NK-92 (cell line): ENCODE data around the gene ARSG.
A peak's percentile ranks its signal among the peaks of the same experiment; 100 is the strongest.
"Not testable (repeated sequence)": the region's sequence is repeated elsewhere in the genome, so short reads cannot be mapped to it uniquely, and the experiment has no call there.

ENCODE experiments used
- DNase-seq: peaks from one replicate; lab custom pipeline; 2025; ENCODE audit not compliant: unreplicated experiment; lab: John Stamatoyannopoulos, UW

The ARSG gene

DNA sequence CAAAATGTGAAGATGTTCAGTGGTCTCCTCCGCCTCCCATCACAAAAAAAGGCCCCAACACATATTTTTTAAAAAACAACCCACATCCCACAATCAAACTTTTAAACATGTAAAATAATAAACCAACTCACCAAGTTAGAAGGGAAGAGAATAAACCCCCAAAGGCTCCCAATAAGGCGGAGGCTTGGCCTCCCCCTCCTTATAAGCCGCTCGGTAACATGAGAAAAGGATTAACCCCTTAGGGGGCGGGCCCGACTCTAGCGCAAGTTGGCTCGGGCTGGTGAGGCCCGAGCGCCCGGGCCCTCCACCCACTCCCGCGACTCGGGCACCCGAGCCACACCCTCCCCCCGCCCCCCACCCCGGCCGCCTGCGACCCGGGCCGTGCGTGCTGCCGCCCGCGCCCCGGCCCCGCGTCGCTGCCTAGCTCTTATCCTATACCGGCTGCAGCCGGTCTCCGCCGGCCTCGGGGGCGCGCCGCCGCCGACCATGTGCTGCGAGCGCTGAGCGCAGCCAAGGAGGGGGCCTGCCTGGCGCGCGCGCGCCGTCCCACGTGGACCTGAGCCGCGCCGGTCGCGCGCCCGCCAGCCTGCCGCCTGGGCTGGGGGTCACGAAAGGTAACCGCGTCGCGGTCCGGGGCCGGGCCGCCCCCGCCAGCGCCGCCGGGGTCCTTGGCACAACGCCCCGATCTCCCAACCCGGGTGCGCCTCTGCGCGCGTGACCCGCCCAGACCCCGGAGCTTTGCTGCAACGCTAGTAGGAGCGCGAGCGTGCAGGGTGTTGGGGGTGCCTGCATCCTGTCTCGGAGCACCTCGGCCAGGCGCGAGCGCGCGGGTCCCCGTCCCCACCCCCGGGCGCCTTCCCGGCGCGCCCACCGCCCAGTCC is at the start of gene ARSG, which contains the start of gene SLC16A6:
Gene ARSG, plus strand, starts transcription at position 541 of the 881 bp plus-strand sequence. CDS start 15,999 bp downstream, outside the sequence.
Gene SLC16A6, minus strand, starts transcription at position 173 of the 881 bp plus-strand sequence. CDS start 12,807 bp downstream, outside the sequence.
- no peak for DNase-seq

DNA sequence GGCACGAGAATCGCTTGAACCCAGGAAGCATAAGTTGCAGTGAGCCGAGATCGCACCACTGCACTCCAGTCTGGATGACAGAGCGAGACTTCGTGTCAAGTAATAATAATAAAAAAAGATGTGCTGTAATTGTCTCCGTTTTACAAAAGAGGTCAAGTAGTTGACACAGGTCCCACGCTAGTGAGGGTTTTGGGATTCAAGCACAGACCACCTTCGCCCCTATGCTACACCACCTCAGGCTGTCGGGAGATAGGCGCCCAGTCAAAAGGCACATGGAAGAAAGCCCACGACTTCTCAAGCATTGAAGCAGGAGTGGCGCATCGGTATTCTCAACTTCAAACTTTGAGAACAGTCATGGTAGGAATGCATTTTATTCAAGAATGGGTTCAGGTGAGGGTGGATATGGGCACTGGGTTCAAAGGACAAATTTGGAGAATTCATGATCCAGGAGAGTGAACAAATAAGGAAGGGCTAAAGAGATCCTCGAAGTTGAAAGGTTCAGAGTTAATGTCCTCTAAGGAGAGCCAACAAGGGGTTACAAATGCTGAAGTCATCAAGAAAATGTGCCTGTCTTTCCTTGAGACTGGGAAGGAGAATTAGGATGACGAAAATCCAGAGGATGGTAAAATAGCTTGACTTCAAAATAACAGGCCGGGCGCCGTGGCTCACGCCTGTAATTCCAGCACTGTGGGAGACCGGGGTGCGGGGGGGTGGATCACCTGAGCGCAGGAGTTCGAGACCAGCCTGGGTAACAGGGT is 44.8 kb upstream of the ARSG start:
- no peak for DNase-seq

DNA sequence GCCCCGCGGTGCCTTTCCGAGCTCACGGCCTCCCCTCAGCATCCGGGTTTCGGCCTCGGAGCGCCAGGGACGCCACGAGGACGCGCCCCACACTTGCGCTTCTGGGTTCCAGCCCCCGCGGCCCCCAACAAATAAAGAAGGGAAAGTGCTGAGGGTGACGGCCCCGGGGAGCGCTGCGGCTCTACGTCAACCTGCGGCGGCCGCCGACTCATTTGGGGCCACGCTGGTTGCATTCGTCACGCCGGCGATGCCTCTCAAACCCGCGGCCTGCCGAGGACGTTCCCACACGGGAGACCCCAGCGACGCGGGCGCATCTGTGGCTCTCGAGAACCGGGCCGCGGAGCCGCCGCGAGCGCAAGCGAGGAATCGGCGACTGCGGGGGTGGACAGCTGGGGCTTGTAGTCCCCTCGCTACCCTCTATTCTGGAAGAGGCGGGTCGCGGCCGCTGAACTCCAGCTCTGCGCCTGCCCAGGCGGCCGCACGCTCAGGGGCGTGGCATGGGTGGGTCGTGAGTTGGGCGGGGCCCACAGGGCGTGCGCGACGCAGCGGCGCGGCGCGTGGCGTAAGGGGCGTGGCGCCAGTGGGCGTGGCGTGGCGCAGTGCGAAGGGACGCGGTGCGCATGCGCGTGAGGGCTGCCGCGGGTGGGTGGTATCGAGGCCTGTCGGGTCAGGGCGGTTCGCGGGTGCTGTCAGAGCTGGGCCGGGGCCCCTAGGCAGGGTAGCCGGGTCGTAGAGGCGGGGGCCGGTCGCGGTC is 43.7 kb upstream of the ARSG start, which contains the start of gene AMZ2:
Gene AMZ2, plus strand, starts transcription at position 599 of the 754 bp plus-strand sequence. CDS start 2,145 bp downstream, outside the sequence.
- peak; percentile 77 for DNase-seq

DNA sequence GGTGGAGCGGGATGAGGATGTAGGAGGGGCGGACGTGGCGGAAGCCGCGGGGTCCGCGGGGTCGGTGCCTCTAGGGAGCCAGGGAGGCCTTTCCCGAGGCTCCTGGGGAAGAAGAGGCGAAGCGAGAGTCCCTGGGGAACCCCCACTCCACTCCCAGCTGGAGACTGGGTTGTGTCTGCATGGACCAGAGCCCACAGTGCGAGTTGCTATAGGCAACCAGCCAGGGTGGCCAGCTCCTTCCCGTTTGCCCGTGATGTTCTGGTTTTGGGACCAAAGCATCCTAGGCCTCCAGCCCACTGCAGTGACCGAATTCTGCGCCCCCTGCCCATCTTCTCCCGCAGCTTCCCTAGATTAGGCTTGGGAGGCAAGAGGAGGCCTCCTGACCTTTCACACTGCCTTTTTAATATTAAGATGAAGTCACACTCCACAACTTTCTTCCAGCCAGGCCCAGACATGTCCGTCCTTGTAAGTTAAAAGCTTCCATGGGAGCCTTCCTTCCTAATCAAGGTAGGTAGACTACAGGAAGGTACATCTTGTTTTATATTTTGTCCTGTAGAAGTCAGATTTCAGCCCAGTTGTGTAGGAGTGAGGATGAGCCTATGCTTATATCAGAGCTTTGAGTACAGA is 43.0 kb upstream of the ARSG start:
- no peak for DNase-seq

DNA sequence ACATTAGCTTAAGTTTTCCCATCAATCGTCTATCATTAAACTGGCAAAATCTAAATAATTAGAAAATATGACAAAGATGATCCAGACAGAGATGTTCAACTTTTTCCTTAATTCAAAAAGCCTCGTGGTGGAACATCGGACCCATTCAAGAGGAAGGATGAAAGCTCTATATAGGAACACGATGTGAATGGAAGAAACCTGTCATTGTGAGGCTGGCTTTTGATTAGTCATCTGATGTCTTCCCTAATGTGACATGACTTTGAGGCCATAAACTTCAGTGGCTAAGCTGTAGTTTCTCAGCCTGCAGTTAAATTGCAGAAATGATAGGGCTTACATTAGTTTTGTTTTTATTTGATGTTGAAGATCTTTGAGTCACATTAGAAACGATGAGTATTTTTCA is 42.4 kb upstream of the ARSG start:
- no peak for DNase-seq

GRCh38 chr17:68249354-68249765 is 41.9 kb upstream of the ARSG start:
- DNase-seq, result no peak

DNA sequence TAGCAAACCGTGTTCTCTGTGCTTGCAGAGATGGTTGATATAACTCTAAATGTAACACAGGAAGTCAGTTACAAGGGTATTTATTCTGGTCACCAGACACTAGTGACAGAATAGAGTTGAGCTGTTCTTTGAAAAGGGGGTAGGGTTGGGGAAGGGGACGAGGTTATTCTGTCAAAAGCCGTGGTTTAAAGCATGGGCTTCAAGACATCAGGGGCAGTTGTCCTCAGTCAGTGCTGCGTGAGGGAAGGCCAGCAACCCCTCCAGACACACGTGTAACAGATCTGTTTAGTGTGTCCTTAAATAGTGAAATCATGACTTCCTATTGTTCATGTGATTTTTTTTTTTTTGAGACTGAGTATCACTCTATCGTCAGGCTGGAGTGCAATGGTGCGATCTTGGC is 37.9 kb upstream of the ARSG start:
- not testable (repeated sequence) for DNase-seq

DNA sequence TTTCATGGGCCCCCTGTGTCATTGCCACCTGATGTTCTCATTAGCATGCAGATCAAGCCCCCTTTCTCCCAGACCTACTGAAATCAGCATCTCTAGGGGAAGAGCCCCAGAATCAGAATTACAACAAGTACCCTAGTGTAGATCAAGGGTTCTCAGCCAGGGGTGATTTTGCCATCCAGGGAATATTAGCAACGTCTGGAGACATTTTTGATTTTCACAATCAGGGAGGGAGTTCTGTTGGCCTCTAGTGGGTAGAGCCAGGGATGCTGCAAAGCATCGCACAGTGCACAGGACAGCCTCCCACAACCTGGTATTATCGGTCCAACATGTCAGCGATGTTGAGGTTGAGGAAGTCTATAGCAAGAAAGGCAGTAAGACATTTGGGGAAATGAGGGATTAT is 36.1 kb upstream of the ARSG start:
- DNase-seq, result no peak

GRCh38 chr17:68255731-68256538 is 35.4 kb upstream of the ARSG start:
- DNase-seq, result no peak

GRCh38 chr17:68256701-68257100 is 34.6 kb upstream of the ARSG start:
- DNase-seq, result not testable (repeated sequence)

GRCh38 chr17:68257934-68258333 is 33.4 kb upstream of the ARSG start:
- DNase-seq, result no peak

GRCh38 chr17:68258890-68259647 is 32.2 kb upstream of the ARSG start:
- DNase-seq, result not testable (repeated sequence)

DNA sequence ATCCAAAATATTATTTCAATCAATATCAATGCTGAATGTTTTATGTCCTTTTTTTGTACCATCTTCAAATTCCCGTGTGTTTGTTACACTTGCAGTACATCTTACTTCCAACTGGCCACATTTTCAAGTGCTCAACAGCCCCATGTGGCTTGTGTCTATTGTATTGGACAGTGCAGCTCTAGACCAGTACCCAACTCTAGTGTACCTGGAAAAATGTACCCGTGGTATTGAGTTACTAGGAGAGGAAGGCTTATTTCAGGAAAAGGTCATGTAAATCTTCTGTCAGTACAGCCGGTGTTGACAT is 31.7 kb upstream of the ARSG start:
- not testable (repeated sequence) for DNase-seq

- DNase-seq, result no peak
Observed at GRCh38 chr17:68260051-68260762, 31.1 kb upstream of the ARSG start.

GRCh38 chr17:68262467-68262866 is 28.8 kb upstream of the ARSG start:
- DNase-seq, result not testable (repeated sequence)

- not testable (repeated sequence) for DNase-seq
Observed at GRCh38 chr17:68263101-68263681, 28.1 kb upstream of the ARSG start.

GRCh38 chr17:68265833-68266232 is 25.5 kb upstream of the ARSG start:
- DNase-seq, result not testable (repeated sequence)

DNA sequence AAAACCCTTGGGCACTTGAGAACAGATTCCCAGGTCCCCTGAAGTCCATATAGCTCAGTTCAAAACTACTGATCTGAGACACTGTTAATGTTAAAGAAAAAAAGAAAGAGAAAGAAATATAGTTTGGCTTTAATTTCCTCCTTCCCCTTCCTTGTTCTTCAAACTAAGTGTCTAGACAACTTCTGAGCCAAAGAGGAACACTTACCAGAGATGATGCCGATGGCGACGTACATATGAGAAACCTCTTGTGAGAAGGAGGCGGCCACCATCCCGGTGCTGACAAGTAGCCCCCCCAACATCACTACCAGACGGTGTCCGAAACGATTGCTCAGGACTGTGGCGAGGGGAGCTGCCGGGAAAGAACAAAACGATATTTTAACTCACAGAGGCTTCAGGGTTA is 17.6 kb upstream of the ARSG start:
- DNase-seq, result no peak
